GM12878 (cell line): ENCODE data around the gene HAGHL. TPM values are rescaled to one million over a fixed set of nuclear protein-coding genes. Genes with fewer than 3 reads are reported as not detected.

ENCODE experiments used
- BACH1 ChIP-seq: fragments of 450-650 bp; IDR thresholded peaks from 2 replicates; pipeline ENCODE4 v1.6.1; 2017; ENCODE audit warnings: mild to moderate bottlenecking, borderline replicate concordance
- BCLAF1 ChIP-seq: fragments of 450-650 bp; IDR thresholded peaks from 2 replicates; pipeline ENCODE4 v1.6.1; 2017; ENCODE audit warnings: antibody characterized with exemption, mild to moderate bottlenecking, moderate library complexity
- CBFB ChIP-seq: IDR thresholded peaks from 2 replicates; pipeline ENCODE4 v1.6.1; 2016; ENCODE audit warnings: antibody characterized with exemption, low read depth
- CBX3 ChIP-seq: fragments of 200-600 bp; sonication (generic); IDR thresholded peaks from 2 replicates; pipeline ENCODE4 v1.6.1; 2016; ENCODE audit warnings: low read depth, borderline replicate concordance
- EED ChIP-seq: sonication (generic); IDR thresholded peaks from 2 replicates; pipeline ENCODE4 v1.6.1; 2016; ENCODE audit warnings: antibody characterized with exemption, low read depth
- ESRRA ChIP-seq: IDR thresholded peaks from 2 replicates; pipeline ENCODE4 v1.6.1; 2012; ENCODE audit warnings: mild to moderate bottlenecking, low read length, improper control_type of control experiment
- FOXK2 ChIP-seq: fragments of 450-650 bp; IDR thresholded peaks from 2 replicates; pipeline ENCODE4 v1.6.1; 2017; ENCODE audit warnings: mild to moderate bottlenecking, moderate library complexity
- KDM1A ChIP-seq: fragments of 200-600 bp; sonication (generic); IDR thresholded peaks from 2 replicates; pipeline ENCODE4 v1.6.1; 2016; ENCODE audit warnings: borderline replicate concordance
- KLF5 ChIP-seq: fragments of 450-650 bp; IDR thresholded peaks from 2 replicates; pipeline ENCODE4 v1.6.1; 2014; ENCODE audit warnings: mild to moderate bottlenecking; ENCODE audit not compliant: partially characterized antibody
- NBN ChIP-seq: fragments of 450-650 bp; IDR thresholded peaks from 2 replicates; pipeline ENCODE4 v1.6.1; 2016
- NFXL1 ChIP-seq: fragments of 450-650 bp; IDR thresholded peaks from 2 replicates; pipeline ENCODE4 v1.6.1; 2017; ENCODE audit warnings: antibody characterized with exemption, mild to moderate bottlenecking, borderline replicate concordance
- NR2F1 ChIP-seq: fragments of 450-650 bp; conservative IDR thresholded peaks from 2 replicates; pipeline ENCODE4 v1.6.1; 2017; ENCODE audit warnings: mild to moderate bottlenecking
- PAX8 ChIP-seq: fragments of 450-650 bp; IDR thresholded peaks from 2 replicates; pipeline ENCODE4 v1.6.1; 2017; ENCODE audit warnings: mild to moderate bottlenecking, moderate library complexity
- SP1 ChIP-seq: IDR thresholded peaks from one replicate; pipeline ENCODE4 v1.6.1; 2011; ENCODE audit warnings: low read depth, low read length
- USF1 ChIP-seq: IDR thresholded peaks from 2 replicates; pipeline ENCODE4 v1.6.1; 2011; ENCODE audit warnings: borderline replicate concordance, low read depth, mild to moderate bottlenecking, moderate library complexity, mixed read lengths, low read length; ENCODE audit not compliant: insufficient read depth; ENCODE audit errors: extremely low read length
- ZNF217 ChIP-seq: fragments of 450-650 bp; IDR thresholded peaks from 2 replicates; pipeline ENCODE4 v1.6.1; 2017; ENCODE audit warnings: antibody characterized with exemption, mild to moderate bottlenecking
- ZNF687 ChIP-seq: fragments of 450-650 bp; IDR thresholded peaks from 2 replicates; pipeline ENCODE4 v1.6.1; 2017; ENCODE audit warnings: mild to moderate bottlenecking, moderate library complexity
- polyA plus RNA-seq, 11 experiments: library from polyadenylated mRNA; depleted of rRNA in 4 of 11; unstranded in 6 of 11; stranded (reverse) in 5 of 11; fragments of >200 nt; fragmentation: Nextera tagmentation in 4 of 11; fragmentation: Illumina TruSeq in 1 of 11; extraction: Ambion mirVana in 4 of 11; extraction: Trizol in 1 of 11; gene quantifications; 1 replicate in 1 of 11; 2 replicates in 10 of 11; pipeline versions ENCODE4 v1.2.1 to v1.2.3, GENCODE V29; 2011 to 2016; ENCODE audit warnings: inconsistent platforms in 2 of 11, missing spikeins in 2 of 11, low read depth in 1 of 11
- total RNA-seq, 4 experiments: library from RNA; depleted of rRNA in 3 of 4; stranded (reverse); fragments of >200 nt in 3 of 4; fragmentation: Illumina TruSeq in 1 of 4; extraction: Trizol in 1 of 4; gene quantifications; 2 replicates each; pipeline versions ENCODE4 v1.2.1 to v1.2.3, GENCODE V29; 2013 to 2021
- TF ChIP-seq, protein P1 (sequence below): fragments of 450-650 bp; IDR thresholded peaks from 2 replicates; pipeline ENCODE4 v1.6.1; 2017; ENCODE audit warnings: mild to moderate bottlenecking, low read depth, inconsistent platforms; ENCODE audit not compliant: poor library complexity, severe bottlenecking
- TF ChIP-seq, protein P2 (sequence below): fragments of 450-650 bp; IDR thresholded peaks from 2 replicates; pipeline ENCODE4 v1.6.1; 2017; ENCODE audit warnings: borderline replicate concordance

The HAGHL gene
- total and polyA plus RNA-seq, 10 of the 15 experiments (the other 5 are each of a cell fraction or from before 2014, with no cell fraction given), result 0.23 to 44.6 (median 16.4) TPM

GRCh38 chr16:720990-721764 lies 5.7 kb upstream of the HAGHL start, which contains the start of gene ANTKMT (continued):
- peak; percentile 77 for TF ChIP-seq BACH1
- TF ChIP-seq ZNF687, result peak; percentile 87
- no peak for TF ChIP-seq EED
- no peak for TF ChIP-seq PAX8
- no peak for TF ChIP-seq NBN
- peak; percentile 84; the same call in 1 of the 2 replicates for TF ChIP-seq ZNF217
- TF ChIP-seq USF1, result no peak
- peak; percentile 86 for TF ChIP-seq NR2F1
- TF ChIP-seq NFXL1, result peak; percentile 45; the same call in 1 of the 2 replicates
- TF ChIP-seq SP1, result no peak
- TF ChIP-seq CBX3, result no peak
- no peak for TF ChIP-seq KDM1A
- TF ChIP-seq FOXK2, result no peak
- TF ChIP-seq, protein P1, sequence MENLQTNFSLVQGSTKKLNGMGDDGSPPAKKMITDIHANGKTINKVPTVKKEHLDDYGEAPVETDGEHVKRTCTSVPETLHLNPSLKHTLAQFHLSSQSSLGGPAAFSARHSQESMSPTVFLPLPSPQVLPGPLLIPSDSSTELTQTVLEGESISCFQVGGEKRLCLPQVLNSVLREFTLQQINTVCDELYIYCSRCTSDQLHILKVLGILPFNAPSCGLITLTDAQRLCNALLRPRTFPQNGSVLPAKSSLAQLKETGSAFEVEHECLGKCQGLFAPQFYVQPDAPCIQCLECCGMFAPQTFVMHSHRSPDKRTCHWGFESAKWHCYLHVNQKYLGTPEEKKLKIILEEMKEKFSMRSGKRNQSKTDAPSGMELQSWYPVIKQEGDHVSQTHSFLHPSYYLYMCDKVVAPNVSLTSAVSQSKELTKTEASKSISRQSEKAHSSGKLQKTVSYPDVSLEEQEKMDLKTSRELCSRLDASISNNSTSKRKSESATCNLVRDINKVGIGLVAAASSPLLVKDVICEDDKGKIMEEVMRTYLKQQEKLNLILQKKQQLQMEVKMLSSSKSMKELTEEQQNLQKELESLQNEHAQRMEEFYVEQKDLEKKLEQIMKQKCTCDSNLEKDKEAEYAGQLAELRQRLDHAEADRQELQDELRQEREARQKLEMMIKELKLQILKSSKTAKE, result no peak
- no peak for TF ChIP-seq CBFB
- peak; percentile 69; the same call in 1 of the 2 replicates for TF ChIP-seq BCLAF1
- peak; percentile 37; the same call in 1 of the 2 replicates for TF ChIP-seq ESRRA
- TF ChIP-seq, protein P2, sequence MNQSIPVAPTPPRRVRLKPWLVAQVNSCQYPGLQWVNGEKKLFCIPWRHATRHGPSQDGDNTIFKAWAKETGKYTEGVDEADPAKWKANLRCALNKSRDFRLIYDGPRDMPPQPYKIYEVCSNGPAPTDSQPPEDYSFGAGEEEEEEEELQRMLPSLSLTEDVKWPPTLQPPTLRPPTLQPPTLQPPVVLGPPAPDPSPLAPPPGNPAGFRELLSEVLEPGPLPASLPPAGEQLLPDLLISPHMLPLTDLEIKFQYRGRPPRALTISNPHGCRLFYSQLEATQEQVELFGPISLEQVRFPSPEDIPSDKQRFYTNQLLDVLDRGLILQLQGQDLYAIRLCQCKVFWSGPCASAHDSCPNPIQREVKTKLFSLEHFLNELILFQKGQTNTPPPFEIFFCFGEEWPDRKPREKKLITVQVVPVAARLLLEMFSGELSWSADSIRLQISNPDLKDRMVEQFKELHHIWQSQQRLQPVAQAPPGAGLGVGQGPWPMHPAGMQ, result no peak
- peak; percentile 62 for TF ChIP-seq KLF5
